PFSK-1 (cell line): ENCODE measurements around the gene ANO8.

Experiments used
- FOXP2 ChIP-seq: optimal IDR thresholded peaks from 2 replicates; pipeline ENCODE3; 2011; ENCODE audit warnings: borderline replicate concordance, control low read depth, inconsistent platforms; ENCODE audit not compliant: insufficient read depth; ENCODE audit errors: extremely low read length, extremely low read depth
- POLR2AphosphoS5 ChIP-seq: IDR thresholded peaks from 2 replicates; pipeline ENCODE4 v1.6.1; 2012; ENCODE audit warnings: low read depth, mild to moderate bottlenecking, control low read depth, low read length, moderate library complexity
- REST ChIP-seq, 2 experiments: IDR thresholded peaks; 2 replicates each; pipeline versions ENCODE4 v1.6.1 to v1.8.0; 2011 to 2012; ENCODE audit warnings: low read depth in 2 of 2, low read length in 2 of 2, control low read depth in 1 of 2, inconsistent platforms in 1 of 2, mild to moderate bottlenecking in 1 of 2, moderate library complexity in 1 of 2; ENCODE audit not compliant: insufficient read depth in 1 of 2
- SIN3A ChIP-seq: IDR thresholded peaks from 2 replicates; pipeline ENCODE4 v1.6.1; 2012; ENCODE audit warnings: mild to moderate bottlenecking, low read length, moderate library complexity, borderline replicate concordance; ENCODE audit not compliant: insufficient read depth
- TAF1 ChIP-seq: IDR thresholded peaks from 2 replicates; pipeline ENCODE4 v1.6.1; 2012; ENCODE audit warnings: low read length, control low read depth, borderline replicate concordance; ENCODE audit not compliant: insufficient read depth

The ANO8 gene

GRCh38 chr19:17338433-17339078, 3.9 kb upstream of the ANO8 start:
- TF ChIP-seq REST (IDR thresholded peaks at IDR 0.05; ENCODE audit: insufficient read depth in 1 of 2, low read depth in 2 of 2, low read length in 2 of 2), result no peak
- no peak for TF ChIP-seq SIN3A
- TF ChIP-seq TAF1, result no peak
- no peak for TF ChIP-seq FOXP2
- no peak for TF ChIP-seq POLR2AphosphoS5

- TF ChIP-seq REST (IDR thresholded peaks at IDR 0.05; ENCODE audit: insufficient read depth in 1 of 2, low read depth in 2 of 2, low read length in 2 of 2) (no peak), TAF1 (no peak), SIN3A (no peak), FOXP2 (no peak), POLR2AphosphoS5 (no peak)
These were observed 3.2 kb upstream of the ANO8 start for GRCh38 chr19:17337675-17338432.

- TF ChIP-seq POLR2AphosphoS5 (peak; percentile 79), REST (IDR thresholded peaks at IDR 0.05; ENCODE audit: insufficient read depth in 1 of 2, low read depth in 2 of 2, low read length in 2 of 2) (no peak), FOXP2 (no peak), SIN3A (no peak), TAF1 (peak; percentile 87; the same call in 1 of the 2 replicates)
These were observed 2.4 kb upstream of the ANO8 start, which contains the start of gene GTPBP3 for GRCh38 chr19:17336872-17337674. Gene GTPBP3 (plus strand): TSS chr19:17337553. CDS start chr19:17337612, 59 bp downstream.

- TF ChIP-seq SIN3A (no peak), POLR2AphosphoS5 (no peak), REST (IDR thresholded peaks at IDR 0.05; ENCODE audit: insufficient read depth in 1 of 2, low read depth in 2 of 2, low read length in 2 of 2) (no peak), TAF1 (no peak), FOXP2 (no peak)
These were observed 920 bp upstream of the ANO8 start for GRCh38 chr19:17335575-17335974.
